Activated CD8-positive, alpha-beta T cell treated with anti-CD3 and anti-CD28 coated beads for 36 hours (primary cell): ENCODE data around the gene MPND. TPM values are rescaled to one million over a fixed set of nuclear protein-coding genes. Genes with fewer than 3 reads are reported as not detected.
A peak's percentile ranks its signal among the peaks of the same experiment; 100 is the strongest.

Experiments
- ATAC-seq: fragments of 200-7000 bp; cut with Tn5 transposase; one replicate; pipeline ENCODE4 v1.10.0; 2021; ENCODE audit warnings: mild to moderate bottlenecking, moderate library complexity
- CTCF ChIA-PET: fragments of 350-600 bp; sonication (Branson Sonifier 250); formaldehyde crosslinking; loops from one replicate; lab custom pipeline; 2021; ENCODE audit warnings: antibody characterized with exemption; lab: Charles Lee
- POLR2A ChIA-PET: fragments of 350-600 bp; sonication (Branson Sonifier 250); formaldehyde crosslinking; loops from one replicate; lab custom pipeline; 2021; ENCODE audit warnings: antibody characterized with exemption; lab: Charles Lee
- DNase-seq: peaks from one replicate; pipeline ENCODE4 v3.0.0-alpha.2; 2020
- H3K27ac Mint-ChIP-seq: one replicate; pipeline ENCODE4 v1.8.0; 2021; ENCODE audit warnings: mild to moderate bottlenecking, mixed read lengths
- H3K27me3 Mint-ChIP-seq: one replicate; pipeline ENCODE4 v1.8.0; 2021; ENCODE audit warnings: mixed read lengths
- H3K36me3 Mint-ChIP-seq: one replicate; pipeline ENCODE4 v1.8.0; 2021; ENCODE audit warnings: low read depth, mixed read lengths
- H3K4me1 Mint-ChIP-seq: one replicate; pipeline ENCODE4 v1.8.0; 2021; ENCODE audit warnings: low read depth, mixed read lengths
- H3K4me3 Mint-ChIP-seq: one replicate; pipeline ENCODE4 v1.8.0; 2021; ENCODE audit warnings: mild to moderate bottlenecking, moderate library complexity, mixed read lengths
- H3K9me3 Mint-ChIP-seq: one replicate; pipeline ENCODE4 v1.8.0; 2021; ENCODE audit warnings: mixed read lengths
- intact Hi-C: fragments of 100-400 bp; cut with micrococcal nuclease; formaldehyde crosslinking; loops from one replicate; pipeline ENCODE4 v1.10.0; 2022
- total RNA-seq, 2 experiments: library from RNA; stranded (reverse); gene quantifications; one replicate each; pipeline ENCODE4 v1.2.3, GENCODE V29; 2021
- TF ChIP-seq, protein P1 (sequence below): fragments of 200-600 bp; IDR thresholded peaks from one replicate; pipeline ENCODE4 v1.8.0; 2022; ENCODE audit warnings: antibody characterized with exemption, mild to moderate bottlenecking

MPND gene
- total RNA-seq, 2 experiments from 2014 or later, result 15.5 to 16.6 TPM

- TF ChIP-seq, protein P1, sequence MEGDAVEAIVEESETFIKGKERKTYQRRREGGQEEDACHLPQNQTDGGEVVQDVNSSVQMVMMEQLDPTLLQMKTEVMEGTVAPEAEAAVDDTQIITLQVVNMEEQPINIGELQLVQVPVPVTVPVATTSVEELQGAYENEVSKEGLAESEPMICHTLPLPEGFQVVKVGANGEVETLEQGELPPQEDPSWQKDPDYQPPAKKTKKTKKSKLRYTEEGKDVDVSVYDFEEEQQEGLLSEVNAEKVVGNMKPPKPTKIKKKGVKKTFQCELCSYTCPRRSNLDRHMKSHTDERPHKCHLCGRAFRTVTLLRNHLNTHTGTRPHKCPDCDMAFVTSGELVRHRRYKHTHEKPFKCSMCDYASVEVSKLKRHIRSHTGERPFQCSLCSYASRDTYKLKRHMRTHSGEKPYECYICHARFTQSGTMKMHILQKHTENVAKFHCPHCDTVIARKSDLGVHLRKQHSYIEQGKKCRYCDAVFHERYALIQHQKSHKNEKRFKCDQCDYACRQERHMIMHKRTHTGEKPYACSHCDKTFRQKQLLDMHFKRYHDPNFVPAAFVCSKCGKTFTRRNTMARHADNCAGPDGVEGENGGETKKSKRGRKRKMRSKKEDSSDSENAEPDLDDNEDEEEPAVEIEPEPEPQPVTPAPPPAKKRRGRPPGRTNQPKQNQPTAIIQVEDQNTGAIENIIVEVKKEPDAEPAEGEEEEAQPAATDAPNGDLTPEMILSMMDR, result no peak
- H3K9me3 Mint-ChIP-seq, result peaks cover 12% of the 10 kb centered on the region
- ATAC-seq (no peak), DNase-seq (no peak)
- POLR2A ChIA-PET, result interaction anchor here (1.1 to 1.2 kb wide), 3 partner anchors 9 to 46 kb away, joined by 3 to 4 read pairs (median 3); no protein-coding TSS in a partner anchor
- H3K4me3 Mint-ChIP-seq, result no peak overlapping the region
- no peak overlapping the region for H3K27ac Mint-ChIP-seq
- intact Hi-C loops, result no loop called here
- H3K36me3 Mint-ChIP-seq, result peaks cover 14% of the 10 kb centered on the region
- no peaks in the 10 kb centered on the region for H3K27me3 Mint-ChIP-seq
- CTCF ChIA-PET, result interaction anchor here (1.8 kb wide), 1 partner anchor 29 kb away, joined by 8 read pairs; no protein-coding TSS in a partner anchor
- H3K4me1 Mint-ChIP-seq, result peaks cover 21% of the 10 kb centered on the region
Measured at GRCh38 chr19:4324228-4324627, 19.1 kb upstream of the MPND start.

- peaks cover 16% of the 10 kb centered on the region for H3K36me3 Mint-ChIP-seq
- CTCF ChIA-PET, result no interaction called here
- no peak overlapping the region for H3K27ac Mint-ChIP-seq
- peak overlapping the region; percentile 37 for H3K4me3 Mint-ChIP-seq
- intact Hi-C loops, result no loop called here
- no peak for ATAC-seq
- peaks cover 4% of the 10 kb centered on the region for H3K9me3 Mint-ChIP-seq
- H3K4me1 Mint-ChIP-seq, result peaks cover 26% of the 10 kb centered on the region
- TF ChIP-seq, protein P1, result no peak
- H3K27me3 Mint-ChIP-seq, result no peaks in the 10 kb centered on the region
- POLR2A ChIA-PET, result no interaction called here
- no peak for DNase-seq
Measured at GRCh38 chr19:4326215-4326836, 17.0 kb upstream of the MPND start.

DNA sequence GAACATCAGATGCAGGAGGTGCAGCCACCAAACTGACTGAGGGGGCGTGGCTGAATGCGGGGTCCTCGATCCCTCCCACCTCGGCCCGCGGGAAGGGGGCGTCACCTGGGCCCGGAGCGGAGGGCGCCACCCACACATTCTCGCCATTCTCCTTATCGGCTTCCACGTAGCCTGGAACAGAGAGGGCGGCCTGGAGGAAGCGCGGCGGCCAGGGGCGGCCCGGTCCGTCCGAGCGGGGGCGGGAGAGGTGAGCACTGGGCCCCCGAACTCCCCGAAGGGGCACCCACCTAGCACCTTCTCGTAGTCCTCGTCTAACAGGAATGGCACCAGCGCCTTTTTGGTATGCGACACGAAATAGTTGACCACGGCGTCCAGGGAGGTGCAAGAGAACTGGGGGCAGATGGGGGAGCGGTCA, 16.5 kb upstream of the MPND start:
- Mint-ChIP-seq H3K27me3 (no peaks in the 10 kb centered on the region), H3K9me3 (peaks cover 4% of the 10 kb centered on the region), H3K27ac (no peak overlapping the region), H3K4me3 (peak overlapping the region; percentile 93), H3K36me3 (peaks cover 16% of the 10 kb centered on the region), H3K4me1 (peaks cover 26% of the 10 kb centered on the region)
- intact Hi-C loops, result no loop called here
- ChIA-PET CTCF (no interaction called here), POLR2A (no interaction called here)
- ATAC-seq (no peak), DNase-seq (peak; percentile 46)
- TF ChIP-seq, protein P1, result no peak

DNA sequence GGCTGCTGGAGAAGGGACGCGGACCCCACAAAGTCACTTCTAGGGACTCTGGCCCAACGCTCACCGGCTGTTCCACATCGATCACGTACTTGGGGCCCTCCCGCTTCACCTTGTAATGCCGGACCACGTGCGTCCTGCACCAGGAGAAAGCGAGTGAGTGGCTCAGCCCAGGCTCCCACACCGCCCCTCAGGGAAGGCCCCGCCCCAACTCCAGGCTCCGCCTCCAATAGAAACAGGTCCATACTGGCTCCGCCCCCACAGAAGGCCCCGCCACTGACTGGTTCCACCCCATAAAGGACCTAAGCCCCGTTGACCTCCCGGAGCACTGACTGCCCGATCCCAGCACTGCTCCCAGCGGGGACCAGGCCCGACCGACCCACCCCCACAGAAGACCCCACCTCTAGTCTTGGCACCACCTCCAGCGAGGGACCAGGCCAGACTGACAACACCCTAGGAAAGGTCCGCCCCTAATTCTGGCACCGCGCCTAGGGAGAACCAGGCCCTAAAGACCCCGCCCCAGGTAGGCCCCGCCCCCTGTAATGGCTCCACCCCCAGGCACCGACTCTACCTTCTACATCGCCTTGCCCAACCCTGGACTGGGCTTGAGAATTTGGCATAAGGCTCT, 16.0 kb upstream of the MPND start:
- peak overlapping the region; percentile 93 for H3K4me3 Mint-ChIP-seq
- peaks cover 2% of the 10 kb centered on the region for H3K9me3 Mint-ChIP-seq
- H3K27ac Mint-ChIP-seq, result peak overlapping the region; percentile 52
- POLR2A ChIA-PET, result interaction anchor here (0.7 to 1.1 kb wide), 4 partner anchors 10 to 75 kb away, joined by 3 to 5 read pairs (median 3); partner anchors contain the start of gene CHAF1A
- H3K36me3 Mint-ChIP-seq, result peaks cover 16% of the 10 kb centered on the region
- intact Hi-C loops, result no loop called here
- CTCF ChIA-PET, result interaction anchor here (0.9 to 1.1 kb wide), 3 partner anchors 16 to 59 kb away, joined by 3 to 6 read pairs (median 5); partner anchors contain the start of gene MPND
- TF ChIP-seq, protein P1, result no peak
- H3K27me3 Mint-ChIP-seq, result no peaks in the 10 kb centered on the region
- DNase-seq (peak; percentile 92), ATAC-seq (peak; percentile 45)
- peaks cover 26% of the 10 kb centered on the region for H3K4me1 Mint-ChIP-seq

DNA sequence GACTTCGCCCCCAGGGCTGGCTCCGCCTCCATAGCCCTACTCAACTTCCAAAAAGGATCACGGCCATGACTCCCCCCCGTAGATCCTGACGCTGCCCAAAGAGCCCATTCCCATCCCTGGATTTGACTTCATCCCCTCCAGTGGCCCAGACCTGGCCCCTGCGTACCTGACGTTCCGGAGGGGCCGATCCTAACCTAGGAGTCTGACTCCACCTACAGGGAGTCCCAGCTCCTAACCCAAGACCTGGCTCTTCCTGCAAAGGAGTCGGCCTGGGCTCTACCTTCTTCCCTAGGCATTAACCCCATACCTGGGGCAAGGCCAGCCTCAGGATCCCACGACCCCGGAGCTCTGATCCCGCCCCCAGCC, 15.5 kb upstream of the MPND start:
- peaks cover 1% of the 10 kb centered on the region for H3K9me3 Mint-ChIP-seq
- H3K4me1 Mint-ChIP-seq, result peaks cover 26% of the 10 kb centered on the region
- no peak overlapping the region for H3K27ac Mint-ChIP-seq
- POLR2A ChIA-PET, result interaction anchor here (0.7 to 1.1 kb wide), 4 partner anchors 10 to 74 kb away, joined by 3 to 5 read pairs (median 3); partner anchors contain the start of gene CHAF1A
- CTCF ChIA-PET, result interaction anchor here (0.9 to 1.1 kb wide), 3 partner anchors 15 to 60 kb away, joined by 3 to 6 read pairs (median 5); partner anchors contain the start of gene MPND
- DNase-seq, result no peak
- intact Hi-C loops, result no loop called here
- no peak for ATAC-seq
- peak overlapping the region; percentile 93 for H3K4me3 Mint-ChIP-seq
- TF ChIP-seq, protein P1, result no peak
- peaks cover 16% of the 10 kb centered on the region for H3K36me3 Mint-ChIP-seq
- no peaks in the 10 kb centered on the region for H3K27me3 Mint-ChIP-seq
